Stimulated activated CD4-positive, alpha-beta T cell treated with anti-CD3 and anti-CD28 coated beads, Interleukin-1b, Interleukin-23, amount 100 ng/mL, for 1 hour (primary cell): ENCODE data around the gene UBE2Z.
"Not testable (repeated sequence)": the region's sequence is repeated elsewhere in the genome, so short reads cannot be mapped to it uniquely, and the experiment has no call there.

Experiments used
- DNase-seq, 2 donors: peaks; one replicate each; pipeline ENCODE4 v3.0.0-alpha.2; 2020; ENCODE audit warnings: low read depth in 2 of 2

UBE2Z gene

DNA sequence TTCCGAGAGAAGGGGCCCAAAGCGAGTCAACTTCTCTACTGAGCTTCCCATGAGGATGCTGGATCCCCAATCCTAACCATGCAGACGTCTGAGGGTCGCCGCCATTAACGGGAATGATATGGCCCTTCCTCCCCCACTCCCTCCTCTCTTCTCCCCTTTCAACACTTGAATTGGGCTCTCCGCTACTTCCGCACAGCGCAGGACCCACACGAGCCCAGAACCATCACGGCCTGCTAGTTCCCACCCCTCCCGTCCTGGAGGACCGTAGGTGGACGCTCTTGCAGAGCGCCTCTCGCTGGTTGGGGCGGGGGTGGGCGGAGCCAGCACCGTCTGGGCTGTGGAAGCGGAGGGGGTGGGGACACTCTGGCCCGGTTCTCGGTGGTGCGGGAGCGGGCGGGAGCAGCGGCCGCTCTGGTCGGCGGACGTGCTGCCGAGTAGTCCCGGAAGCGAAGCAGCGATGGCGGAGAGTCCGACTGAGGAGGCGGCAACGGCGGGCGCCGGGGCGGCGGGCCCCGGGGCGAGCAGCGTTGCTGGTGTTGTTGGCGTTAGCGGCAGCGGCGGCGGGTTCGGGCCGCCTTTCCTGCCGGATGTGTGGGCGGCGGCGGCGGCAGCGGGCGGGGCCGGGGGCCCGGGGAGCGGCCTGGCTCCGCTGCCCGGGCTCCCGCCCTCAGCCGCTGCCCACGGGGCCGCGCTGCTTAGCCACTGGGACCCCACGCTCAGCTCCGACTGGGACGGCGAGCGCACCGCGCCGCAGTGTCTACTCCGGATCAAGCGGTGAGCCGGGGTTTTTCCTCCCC lies at the start of gene UBE2Z:
Gene UBE2Z (plus strand): TSS at position 361 of the 797 bp plus-strand sequence. CDS start 97 bp downstream, at position 458.
- peak; percentile 77 to 82 for DNase-seq

DNA sequence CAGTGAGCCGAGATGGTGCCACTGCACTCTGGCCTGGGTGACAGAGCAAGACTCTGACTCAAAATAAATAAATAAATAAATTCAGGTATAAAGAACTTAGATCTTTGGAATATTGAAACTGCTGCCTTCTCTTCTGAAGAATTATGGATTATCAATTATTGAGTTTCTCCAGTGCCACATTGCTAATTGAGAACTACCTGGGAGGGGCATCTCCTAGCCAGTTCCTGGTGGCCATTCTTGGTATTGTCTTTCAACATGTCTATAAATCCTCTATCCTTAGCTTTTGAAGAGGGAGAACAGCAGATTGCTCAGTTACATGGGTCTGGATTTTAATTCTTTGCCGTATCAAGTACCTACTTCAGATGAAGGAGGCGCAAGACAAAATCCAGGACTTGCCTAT lies 48.2 kb upstream of the UBE2Z start:
- DNase-seq = no peak

DNA sequence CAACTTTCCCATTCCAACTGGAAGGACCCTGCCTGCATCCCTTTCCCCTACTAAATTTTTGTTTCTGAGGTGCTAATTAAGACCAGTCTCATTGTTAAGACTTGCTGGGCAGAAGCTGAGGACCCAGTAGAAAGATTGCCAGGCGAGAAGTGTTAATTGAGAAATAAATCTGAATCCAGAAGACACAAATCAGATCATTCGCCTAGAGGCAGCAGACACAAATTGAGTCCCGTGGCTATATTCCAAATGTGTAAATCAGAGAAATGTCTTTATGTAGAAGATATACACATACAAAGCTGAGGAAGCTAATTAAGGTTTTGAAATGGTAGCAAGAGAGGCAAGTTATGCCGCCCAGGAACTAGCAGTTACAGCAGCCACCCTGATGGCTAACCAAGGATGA lies 47.8 kb upstream of the UBE2Z start:
- no peak for DNase-seq

DNA sequence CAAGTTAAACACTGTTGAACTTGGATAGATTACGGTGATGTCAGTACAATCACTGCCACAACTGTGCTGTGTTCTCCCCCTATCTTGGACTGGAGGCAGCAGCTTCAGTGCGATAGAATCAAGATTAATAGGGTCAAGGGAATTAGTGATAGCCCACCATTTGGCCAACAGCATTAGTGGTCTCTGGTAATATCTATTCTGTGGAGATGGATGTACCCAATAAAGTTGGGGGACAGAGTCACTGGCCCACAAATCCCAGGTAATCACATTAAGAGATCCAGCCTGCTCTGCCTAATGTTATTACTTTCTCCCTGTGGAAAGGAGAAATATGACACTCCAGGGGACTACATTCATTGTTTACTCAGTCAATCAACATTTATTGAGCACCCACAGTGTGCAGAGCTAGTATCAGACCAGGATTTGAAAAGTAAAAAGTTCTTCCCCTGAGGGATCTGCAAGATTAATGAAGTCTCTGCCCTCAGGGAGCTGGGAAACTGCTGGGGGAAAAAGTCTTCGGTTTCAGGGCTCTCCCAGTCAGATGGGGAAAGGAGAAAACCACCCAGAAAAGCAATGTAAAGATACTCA lies 39.2 kb upstream of the UBE2Z start:
- no peak for DNase-seq

DNA sequence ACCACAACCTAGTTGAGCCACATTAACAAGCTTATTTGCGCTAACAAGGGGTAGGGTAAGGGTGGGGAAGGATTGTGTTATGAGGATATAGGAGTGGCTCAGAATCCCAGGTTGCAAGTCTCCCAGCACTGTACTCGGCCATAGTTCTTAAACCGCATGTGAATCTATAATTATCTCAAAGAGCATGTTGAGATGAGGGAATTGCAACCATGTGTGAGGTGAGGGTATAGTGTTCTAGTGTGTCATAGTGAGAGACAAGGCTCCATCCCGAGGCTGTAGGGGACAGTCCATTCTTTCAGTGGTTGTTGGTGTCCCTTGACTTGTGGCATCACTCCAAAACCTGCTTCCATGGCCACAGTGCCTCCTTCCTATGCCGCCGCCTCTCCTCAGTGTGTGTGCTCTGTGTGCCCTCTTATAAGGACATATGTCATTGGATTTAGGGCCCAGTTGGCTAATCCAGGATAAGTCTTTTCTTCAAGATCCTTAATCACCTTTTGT lies 38.3 kb upstream of the UBE2Z start:
- DNase-seq = no peak

DNA sequence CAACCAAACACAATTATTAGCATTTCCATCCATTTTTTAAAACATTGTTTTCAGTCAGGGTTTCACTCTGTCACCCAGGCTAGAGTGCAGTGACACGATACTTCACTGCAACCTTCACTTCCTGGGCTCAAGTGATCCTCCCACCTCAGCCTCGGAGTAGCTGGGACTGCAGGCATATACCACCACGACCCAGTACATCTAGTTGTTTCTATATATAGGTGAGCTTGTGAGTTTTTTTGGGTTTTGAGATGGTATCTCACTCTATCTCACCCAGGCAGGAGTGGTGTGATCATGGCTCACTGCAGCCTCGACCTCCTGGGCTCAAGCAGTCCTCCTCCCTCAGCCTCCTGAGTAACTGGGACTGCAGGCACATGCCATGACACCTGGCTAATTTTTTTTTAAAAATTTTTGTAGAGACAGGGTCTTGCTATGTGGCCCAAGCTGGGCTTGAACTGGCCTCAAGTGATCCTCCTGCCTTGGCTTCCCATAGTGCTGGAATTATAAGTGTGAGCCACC lies 37.1 kb upstream of the UBE2Z start:
- DNase-seq = no peak

DNA sequence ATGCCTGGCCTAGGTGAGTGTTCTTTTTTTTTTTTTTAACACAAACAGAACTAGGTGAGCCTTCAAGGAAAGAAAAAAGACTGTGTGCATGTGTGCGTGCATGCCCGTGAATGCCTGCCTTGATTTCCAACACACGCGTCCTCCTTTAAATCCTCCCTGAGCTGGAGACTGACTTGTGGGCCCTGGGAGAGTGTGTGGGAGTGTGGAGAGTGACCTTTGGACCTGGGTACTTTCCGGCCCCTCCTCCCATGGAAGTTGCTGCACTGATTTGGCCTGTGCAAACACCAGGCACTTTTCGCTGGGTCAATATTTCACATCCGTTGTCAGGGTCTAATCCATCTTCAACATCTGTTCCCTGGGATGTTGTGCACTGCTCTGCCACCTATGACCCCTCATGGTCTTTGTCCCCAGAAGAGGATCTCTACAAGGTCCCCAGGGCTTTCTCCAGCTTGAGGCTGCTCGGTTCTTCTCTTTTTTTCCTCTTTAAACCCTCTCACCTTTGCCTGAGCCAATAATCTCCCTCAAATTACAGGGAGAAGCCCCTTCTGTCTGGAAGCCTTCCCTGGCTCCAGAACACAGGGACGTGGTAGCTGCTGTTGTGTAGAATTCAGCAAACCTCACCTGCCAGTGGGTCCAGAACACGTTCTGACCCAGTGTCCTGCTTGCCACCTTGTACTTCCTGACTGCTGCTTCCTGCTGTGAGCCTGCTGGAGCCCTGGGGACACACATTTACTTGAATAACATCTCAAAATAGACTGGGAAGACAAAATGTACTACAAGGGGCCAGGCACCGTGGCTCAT lies 36.5 kb upstream of the UBE2Z start:
- no peak for DNase-seq

DNA sequence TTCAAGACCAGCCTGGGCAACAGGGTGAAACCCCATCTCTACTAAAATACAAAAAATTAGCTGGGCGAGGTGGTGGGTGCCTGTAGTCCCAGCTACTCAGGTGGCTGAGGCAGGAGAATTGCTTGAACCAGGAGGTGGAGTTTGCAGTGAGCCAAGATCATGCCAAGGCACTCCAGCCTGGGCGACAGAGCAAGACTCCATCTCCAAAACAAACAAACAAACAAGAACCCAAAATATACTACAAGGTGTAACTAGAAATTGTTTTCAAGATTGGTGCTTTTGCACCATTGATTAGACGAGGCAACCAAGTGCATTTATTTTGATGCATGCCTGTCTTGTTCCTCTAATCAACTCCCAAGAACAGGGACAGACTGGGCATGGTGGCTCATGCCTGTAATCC lies 35.8 kb upstream of the UBE2Z start:
- not testable (repeated sequence) for DNase-seq

DNA sequence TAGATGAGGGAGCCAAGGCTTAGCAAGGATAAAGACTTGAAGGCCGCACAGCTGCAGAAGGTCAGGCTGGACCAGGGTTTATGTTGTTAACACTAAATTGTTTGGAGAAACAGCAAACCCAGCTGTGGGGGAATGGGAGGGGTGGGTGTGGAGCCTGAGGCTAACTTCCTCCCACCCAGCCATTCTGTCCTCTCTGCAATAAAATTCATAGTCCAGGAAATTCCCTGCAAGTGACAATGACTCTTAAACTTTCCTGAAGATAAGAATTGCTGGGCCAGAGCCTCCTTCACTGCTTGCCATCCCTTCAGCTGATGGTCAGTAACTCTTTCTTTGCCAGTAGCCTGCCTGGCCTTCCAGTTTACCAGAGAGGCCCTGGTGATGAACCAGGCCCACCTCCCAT lies 35.0 kb upstream of the UBE2Z start:
- no peak for DNase-seq

DNA sequence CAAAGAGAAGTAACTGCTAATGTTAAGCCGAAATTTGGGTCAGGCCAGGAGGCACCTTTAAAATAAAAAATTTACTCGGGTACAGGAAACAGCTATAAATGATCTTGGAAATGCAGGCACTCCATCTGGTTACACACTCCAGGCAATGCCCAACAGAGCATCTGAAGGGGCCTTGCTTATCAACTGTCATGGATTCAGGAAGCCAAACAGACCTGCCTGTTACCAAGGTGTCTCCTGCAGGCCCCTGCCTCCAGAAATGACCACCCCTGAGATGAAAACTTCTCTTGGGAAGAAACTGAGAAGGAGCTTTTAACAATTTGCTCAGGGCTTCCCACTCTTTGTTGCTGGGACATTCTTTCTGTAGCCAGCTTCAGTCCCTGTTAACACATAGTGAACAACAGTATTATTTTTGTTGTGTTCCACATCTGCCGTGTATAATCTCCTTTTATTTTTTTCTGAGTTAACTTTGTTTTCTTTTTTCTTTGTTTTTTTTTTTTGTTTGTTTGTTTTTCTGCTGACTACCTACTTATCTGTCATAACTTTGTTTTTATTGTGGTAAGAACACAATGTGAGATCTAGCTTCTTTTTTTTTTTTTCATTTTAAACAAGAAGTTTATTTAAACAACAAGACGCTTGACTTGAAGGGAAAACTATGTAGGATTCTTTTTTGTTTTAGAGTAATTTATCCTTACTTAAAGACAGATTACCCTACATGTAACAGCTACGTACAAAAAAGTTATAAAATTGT lies 34.3 kb upstream of the UBE2Z start:
- DNase-seq = no peak

DNA sequence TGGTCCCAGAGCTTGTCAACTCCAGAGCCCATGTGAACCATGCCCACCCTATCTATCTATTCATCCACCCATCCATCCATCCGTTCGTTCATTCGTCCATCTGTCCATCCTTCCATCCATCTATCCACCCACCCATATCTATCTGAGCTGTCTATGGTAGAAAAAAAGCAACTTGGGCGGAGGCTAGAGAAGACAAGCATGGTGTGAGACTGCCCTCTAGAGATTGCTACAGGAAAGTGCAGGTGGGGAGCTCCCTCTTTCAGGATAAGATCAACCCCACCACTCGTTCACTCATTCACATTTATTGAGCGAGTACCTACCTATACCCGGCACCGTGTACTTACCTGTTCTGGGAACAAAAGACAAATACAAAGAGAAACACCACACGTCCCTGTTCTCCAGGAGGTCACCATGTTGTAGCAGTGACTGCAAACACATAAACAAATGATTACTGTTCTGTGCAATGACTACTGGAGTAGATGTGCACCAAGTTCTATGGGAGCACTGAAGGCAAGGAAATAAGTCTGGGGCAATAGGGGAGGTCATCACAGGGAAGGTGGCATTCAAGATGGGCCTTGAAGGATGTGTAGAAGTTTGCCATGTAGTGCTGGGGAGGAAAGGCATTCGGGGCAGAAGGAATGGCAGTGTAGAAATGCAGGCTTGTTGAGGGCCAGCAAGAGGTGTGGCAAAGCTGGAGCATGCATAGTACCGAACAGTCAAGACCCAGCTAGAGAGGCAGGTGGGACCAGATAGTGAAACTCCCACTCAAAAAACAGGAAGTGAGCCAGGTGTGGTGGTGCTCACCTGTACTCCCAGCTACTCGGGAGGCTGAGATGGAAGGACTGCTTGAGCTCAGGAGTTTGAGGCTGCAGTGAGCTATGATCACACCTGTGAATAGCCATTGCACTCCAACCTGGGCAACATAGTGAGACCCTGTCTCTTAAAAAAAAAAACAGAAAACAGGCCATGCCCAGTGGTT lies 29.0 kb upstream of the UBE2Z start:
- DNase-seq = peak in 1 of 2 donors; percentile 16

DNA sequence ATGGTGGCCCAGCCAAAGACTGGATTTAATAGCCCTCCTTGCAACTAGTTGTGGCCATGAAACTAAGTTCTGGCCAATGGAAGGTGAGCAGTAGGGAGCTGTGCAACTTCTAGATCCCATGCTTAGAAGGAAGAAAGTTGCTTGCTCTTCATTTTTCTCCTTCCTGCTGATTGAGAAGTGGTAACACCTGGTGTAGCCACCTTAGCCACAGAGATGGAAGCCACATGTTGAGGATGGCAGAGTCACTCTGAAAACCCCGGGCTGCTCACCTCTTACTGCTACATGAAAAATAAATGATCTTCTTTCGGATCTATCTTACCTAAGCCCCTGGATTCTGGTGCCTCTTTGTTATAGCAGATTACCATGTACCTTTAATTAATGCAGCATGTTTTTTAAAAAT lies 25.9 kb upstream of the UBE2Z start:
- no peak for DNase-seq

DNA sequence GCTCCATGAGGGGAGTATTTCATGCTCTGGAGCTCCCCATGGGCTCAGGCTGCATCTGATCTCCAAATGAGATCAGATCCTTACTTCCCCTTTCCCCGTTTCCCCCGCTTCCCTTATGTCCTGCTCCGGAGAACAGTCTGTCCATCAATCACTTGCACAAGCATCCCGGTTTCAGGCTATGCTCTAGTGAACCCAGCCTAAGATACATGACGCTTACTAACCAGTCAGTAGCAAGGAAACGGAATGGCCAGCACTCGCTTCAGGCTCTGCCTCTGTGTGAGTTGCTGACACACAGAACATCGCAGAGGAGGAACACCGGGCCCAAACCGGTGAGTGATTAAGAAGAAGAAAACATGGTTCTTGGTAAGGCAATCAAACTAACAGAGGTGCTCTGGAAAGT lies 25.0 kb upstream of the UBE2Z start:
- DNase-seq = no peak

DNA sequence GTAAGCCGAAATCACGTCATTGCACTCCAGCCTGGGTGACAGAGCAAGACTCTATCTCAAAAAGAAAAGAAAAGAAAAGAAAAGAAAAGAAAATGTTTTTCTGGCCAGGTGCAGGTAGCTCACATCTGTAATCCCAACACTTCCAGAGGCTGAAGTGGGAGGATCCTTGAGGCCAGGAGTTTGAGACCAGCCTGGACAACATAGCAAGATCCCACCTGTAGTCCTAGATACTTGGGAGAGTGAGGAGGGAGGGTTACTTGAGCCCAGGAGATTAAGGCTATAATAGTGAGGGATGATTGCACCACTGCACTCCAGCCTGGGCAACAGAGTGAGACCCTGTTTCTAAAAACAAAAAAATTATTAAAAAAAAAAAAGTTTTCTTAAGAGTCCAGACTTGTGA lies 18.1 kb upstream of the UBE2Z start:
- no peak for DNase-seq

DNA sequence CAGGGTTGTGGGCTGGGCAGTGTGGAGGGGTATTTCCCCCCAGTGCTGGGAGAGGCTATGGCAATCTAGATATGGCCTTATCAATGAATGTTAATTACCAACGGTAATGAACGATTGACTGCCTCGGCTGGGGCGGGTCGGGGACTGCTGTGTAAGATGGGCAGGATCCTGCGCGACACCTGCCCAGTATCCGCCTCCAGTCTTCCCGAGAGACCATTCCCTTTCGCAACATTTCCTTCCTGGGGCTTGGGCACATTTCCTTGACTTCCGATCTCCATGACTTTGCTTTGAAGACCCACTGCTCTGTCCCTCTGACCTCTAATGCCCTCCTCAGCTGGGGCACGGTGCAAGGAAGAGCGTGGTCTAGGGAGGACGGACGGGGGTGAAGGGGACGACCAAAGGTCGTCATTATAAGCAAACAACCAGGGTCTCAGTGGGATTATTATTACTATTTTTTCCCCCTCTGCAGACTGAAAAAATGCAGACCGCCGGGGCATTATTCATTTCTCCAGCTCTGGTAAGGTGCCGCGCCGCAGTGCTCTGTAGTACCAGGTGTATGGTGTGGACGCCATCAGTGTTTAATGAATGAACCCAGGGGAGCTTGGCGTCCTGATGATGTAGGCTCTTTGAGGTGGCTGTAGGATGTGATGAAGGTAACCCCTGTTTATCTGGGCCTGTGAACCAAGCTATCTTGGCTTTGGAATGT lies 15.1 kb upstream of the UBE2Z start:
- DNase-seq = no peak

DNA sequence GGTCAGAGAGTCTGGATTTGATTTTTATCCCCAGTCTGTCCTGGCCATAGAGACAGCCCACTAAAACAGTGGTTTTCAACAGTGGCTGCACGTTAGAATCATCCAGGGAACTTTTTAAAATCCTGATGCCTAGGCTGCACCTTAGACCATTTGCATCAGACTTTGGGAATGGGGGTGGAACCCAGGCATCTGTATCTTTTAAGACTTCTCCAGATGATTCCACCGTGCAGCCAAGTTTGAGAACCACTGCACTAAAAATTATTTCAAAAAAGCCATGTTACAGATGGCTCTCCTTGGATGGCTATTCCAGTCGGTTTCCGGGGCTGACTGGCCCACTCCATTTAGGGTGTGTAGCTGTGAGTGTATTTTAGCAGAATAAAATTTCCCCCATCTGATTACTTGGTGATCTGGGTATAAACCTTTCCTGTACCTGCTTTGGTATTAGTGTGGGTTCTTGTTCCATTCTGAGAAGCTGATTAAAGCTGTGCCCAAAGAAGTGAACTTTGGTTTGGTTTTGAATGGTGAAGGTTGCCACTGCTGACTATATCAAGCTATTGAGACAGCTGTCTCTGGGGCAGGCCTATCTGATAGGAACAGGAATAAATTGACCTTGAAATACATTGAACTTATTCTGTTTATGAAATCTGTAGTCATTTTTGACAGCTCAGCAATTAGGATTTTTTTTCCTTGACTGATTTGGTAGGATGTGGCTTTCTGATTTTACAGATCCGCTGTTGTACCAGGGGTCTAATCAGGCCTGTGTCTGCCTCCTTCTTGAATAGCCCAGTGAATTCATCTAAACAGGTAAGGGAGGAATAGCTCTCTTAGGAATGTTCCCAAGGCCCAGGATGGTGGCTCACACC lies 14.3 kb upstream of the UBE2Z start:
- no peak for DNase-seq

DNA sequence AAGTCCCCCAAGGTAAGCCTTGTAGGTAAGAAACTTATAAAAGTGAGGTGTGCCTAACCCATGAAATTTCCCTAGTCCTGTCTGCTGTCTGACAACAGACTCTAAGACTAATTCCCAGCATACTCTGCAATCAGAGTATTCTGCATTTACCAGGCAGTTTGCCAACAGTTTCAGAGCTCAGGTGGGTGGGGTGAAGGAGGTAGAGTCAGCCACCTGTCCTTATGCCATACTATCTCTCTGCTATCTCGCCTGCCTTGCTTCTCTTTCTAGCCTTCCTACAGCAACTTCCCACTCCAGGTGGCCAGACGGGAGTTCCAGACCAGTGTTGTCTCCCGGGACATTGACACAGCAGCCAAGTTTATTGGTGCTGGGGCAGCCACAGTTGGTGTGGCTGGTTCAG lies 13.3 kb upstream of the UBE2Z start:
- no peak for DNase-seq

DNA sequence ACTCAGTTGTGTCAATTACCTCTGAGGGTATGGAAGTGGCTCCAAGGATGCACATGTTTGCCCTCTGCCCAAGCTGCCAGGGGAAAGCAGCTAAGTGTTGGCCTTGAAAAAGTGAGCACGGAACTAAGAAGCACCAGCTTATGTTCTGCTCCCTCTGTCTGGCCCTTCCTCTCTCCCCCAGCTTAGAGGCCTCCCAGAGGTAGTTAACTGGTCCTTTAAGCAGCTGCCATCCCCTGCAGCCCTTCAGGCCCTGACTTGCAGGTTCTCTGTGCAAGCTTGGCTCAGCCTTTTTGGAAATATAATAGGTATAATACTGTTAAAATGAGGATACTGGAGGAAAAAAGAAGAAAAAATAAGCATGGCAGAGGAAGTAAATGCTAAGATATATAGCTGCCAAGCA lies 7.0 kb upstream of the UBE2Z start:
- no peak for DNase-seq

DNA sequence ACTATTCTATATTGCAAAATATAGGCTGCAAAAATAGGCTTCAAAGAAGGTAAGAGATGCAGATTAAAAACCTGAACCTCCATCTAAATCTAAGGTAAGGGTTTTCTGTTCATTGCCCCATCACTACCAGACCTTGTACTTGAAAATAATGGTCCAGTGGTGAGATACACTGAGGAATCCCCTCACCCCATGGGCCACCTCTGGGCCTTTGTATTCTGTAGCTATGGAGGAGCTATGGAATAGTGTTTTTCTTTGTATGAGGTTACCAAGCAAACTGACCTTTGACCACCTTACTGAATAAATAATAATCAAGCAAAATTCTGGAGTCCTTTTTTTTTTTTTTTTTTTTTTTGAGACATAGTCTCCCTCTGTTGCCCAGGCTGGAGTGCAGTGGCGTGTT lies 4.8 kb upstream of the UBE2Z start:
- no peak for DNase-seq
